NB4 (cell line): ENCODE data around the gene DMRTB1.

Experiments
- TF ChIP-seq, protein P1 (sequence below): IDR thresholded peaks from one replicate; pipeline ENCODE4 v1.5.1; 2012; ENCODE audit warnings: low read depth, low read length
- TF ChIP-seq, protein P2 (sequence below): IDR thresholded peaks from 2 replicates; pipeline ENCODE4 v1.6.1; 2011; ENCODE audit warnings: low read depth, low read length

DNA sequence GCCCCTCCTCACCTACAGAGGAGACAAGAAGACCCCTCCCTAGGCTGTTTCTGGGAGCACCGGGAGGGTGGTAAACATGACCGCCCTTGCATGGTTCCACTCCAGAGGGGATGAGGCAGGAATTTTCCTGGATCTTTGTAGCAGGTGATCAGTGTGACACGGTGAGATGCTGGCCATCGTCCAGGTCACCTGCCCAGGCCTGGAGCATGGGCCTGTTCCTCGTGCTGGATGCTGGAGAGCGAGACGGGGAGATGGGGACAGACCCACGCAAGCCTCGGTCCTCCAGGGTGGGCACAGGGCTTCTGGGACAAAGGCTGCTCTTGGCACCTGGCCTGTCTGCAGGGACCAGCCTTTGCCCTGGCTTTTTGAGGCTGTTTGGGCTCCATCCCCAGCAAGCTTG lies 46.2 kb downstream of the DMRTB1 start:
- TF ChIP-seq, protein P1, sequence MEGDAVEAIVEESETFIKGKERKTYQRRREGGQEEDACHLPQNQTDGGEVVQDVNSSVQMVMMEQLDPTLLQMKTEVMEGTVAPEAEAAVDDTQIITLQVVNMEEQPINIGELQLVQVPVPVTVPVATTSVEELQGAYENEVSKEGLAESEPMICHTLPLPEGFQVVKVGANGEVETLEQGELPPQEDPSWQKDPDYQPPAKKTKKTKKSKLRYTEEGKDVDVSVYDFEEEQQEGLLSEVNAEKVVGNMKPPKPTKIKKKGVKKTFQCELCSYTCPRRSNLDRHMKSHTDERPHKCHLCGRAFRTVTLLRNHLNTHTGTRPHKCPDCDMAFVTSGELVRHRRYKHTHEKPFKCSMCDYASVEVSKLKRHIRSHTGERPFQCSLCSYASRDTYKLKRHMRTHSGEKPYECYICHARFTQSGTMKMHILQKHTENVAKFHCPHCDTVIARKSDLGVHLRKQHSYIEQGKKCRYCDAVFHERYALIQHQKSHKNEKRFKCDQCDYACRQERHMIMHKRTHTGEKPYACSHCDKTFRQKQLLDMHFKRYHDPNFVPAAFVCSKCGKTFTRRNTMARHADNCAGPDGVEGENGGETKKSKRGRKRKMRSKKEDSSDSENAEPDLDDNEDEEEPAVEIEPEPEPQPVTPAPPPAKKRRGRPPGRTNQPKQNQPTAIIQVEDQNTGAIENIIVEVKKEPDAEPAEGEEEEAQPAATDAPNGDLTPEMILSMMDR: no peak
- TF ChIP-seq, protein P2, sequence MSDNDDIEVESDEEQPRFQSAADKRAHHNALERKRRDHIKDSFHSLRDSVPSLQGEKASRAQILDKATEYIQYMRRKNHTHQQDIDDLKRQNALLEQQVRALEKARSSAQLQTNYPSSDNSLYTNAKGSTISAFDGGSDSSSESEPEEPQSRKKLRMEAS: no peak
